Heart left ventricle (tissue), 16 donors: Measurements from ENCODE around the gene ADGRB3. TPM values are rescaled to one million over a fixed set of nuclear protein-coding genes. Genes with fewer than 3 reads are reported as not detected.

ENCODE experiments used
- ATAC-seq, 4 donors: fragments of 200-7000 bp; cut with Tn5 transposase; one replicate each; pipeline ENCODE4 v1.9.1; 2020 to 2022; ENCODE audit warnings: moderate library complexity in 4 of 4, mild to moderate bottlenecking in 3 of 4, moderate number of reproducible peaks in 1 of 4
- DNase-seq, 5 donors: peaks; one replicate each; pipeline ENCODE4 v3.0.0-alpha.2; 2020
- H3K27ac ChIP-seq, 12 donors: fragments of 200-600 bp; sonication (generic) in 4 of 12; one replicate each; pipeline versions ENCODE4 v1.5.0 to v1.8.0; 2016 to 2022; ENCODE audit warnings: mild to moderate bottlenecking in 2 of 12
- H3K27me3 ChIP-seq, 9 donors: fragments of 200-600 bp; sonication (generic) in 2 of 9; one replicate each; pipeline versions ENCODE4 v1.5.1 to v1.8.0; 2016 to 2022; ENCODE audit warnings: mild to moderate bottlenecking in 3 of 9
- H3K36me3 ChIP-seq, 9 donors: fragments of 200-600 bp; sonication (generic) in 2 of 9; one replicate each; pipeline versions ENCODE4 v1.5.0 to v1.8.0; 2018 to 2022; ENCODE audit warnings: mild to moderate bottlenecking in 2 of 9
- H3K4me1 ChIP-seq, 12 donors: fragments of 200-600 bp; sonication (generic) in 4 of 12; one replicate each; pipeline versions ENCODE4 v1.5.0 to v1.8.0; 2016 to 2022; ENCODE audit warnings: mild to moderate bottlenecking in 3 of 12
- H3K4me3 ChIP-seq, 12 donors: fragments of 200-600 bp; sonication (generic) in 4 of 12; one replicate each; pipeline versions ENCODE4 v1.5.0 to v1.8.0; 2017 to 2022; ENCODE audit warnings: mild to moderate bottlenecking in 9 of 12, moderate library complexity in 4 of 12
- H3K9me3 ChIP-seq, 12 donors: fragments of 200-600 bp; sonication (generic) in 4 of 12; one replicate each; pipeline versions ENCODE4 v1.5.0 to v1.8.0; 2016 to 2022; ENCODE audit warnings: mild to moderate bottlenecking in 1 of 12
- POLR2A ChIP-seq, 2 donors: fragments of 450-650 bp; IDR thresholded peaks; one replicate each; pipeline ENCODE4 v1.6.1; 2017; ENCODE audit warnings: antibody characterized with exemption in 2 of 2, mild to moderate bottlenecking in 2 of 2, moderate library complexity in 2 of 2
- WGBS, 4 donors: extraction: QIAGEN DNeasy Blood & Tissue Kit in 2 of 4; methylation state at CpG; one replicate each; pipeline versions ENCODE4 v1.1.5 to v1.1.7; 2013 to 2018; 5-methylcytosine and 5-hydroxymethylcytosine counted together
- intact Hi-C, 10 donors: fragments of 100-400 bp; cut with DNase I; formaldehyde crosslinking; loops; one replicate each; pipeline versions ENCODE4 v1.11.1 to v1.14.2; 2022
- polyA plus RNA-seq, 2 donors: library from polyadenylated mRNA; stranded (reverse); fragments of 200-250 nt; gene quantifications; one replicate each; pipeline ENCODE4 v1.2.3, GENCODE V29; 2013
- total RNA-seq, 9 donors: library from RNA; depleted of rRNA in 2 of 9; stranded (reverse); fragments of >200 nt in 2 of 9; fragmentation: NEBNext Ultra II Directional in 3 of 9; extraction: Animal tissue kit (Norgen Biotek cat#: 25700) in 3 of 9; gene quantifications; one replicate each; pipeline versions ENCODE4 v1.1.0 to v1.2.4, GENCODE V29; 2016 to 2023
- TF ChIP-seq, protein P1 (sequence below), 12 donors: fragments of 200-600 bp; sonication (generic) in 4 of 12; IDR thresholded peaks; one replicate each; pipeline versions ENCODE4 v1.5.0 to v1.8.0; 2018 to 2022; ENCODE audit warnings: antibody characterized with exemption in 12 of 12, mild to moderate bottlenecking in 5 of 12
- donor health status: ischemic (EF 13 %, LVEDD 7.1; RV severe dilation, severe dysfunction).
- donor health status: healthy with polysubstance abuse.
- donor health status: DM: no; HTN: yes; CAD: no.
- donor health status: DM: no; HTN: no; CAD: no.
- donor health status: ischemic (EF 25% LVEDD 6.9; RV normal size, moderate dysfunction).
- donor health status: ischemic (EF 25% LVEDD 5.7; RV mildly dilated, moderate dysfunction).
- donor health status: healthy.
- donor health status: DM: yes; HTN: yes; CAD: no.
- donor health status: ischemic (EF 35%, LVEDD 5.7; RV mildly dilated, moderate dysfunction).
- donor health status: nonischemic (EF 11% LVEDD 7.7; RV severe dilation, severe dysfunction).
- donor health status: DM: yes; HTN: yes; CAD: no.
- donor health status: PGD.
- donor health status: ischemic (EF 29% LVEDD 5.4; RV normal size, mild dysfunction).
- donor health status: nonischemic (EF 23%, LVEDD 6.1; RV moderate dilation, normal function).

Gene ADGRB3
- total and polyA plus RNA-seq, 11 donors = 0.51 to 2.5 (median 1.1) TPM

- H3K9me3 ChIP-seq = no peaks in the 10 kb centered on the region
- intact Hi-C loops = loop anchor here in 6 of 10 donors (5.0 to 10.0 kb wide), 4 partner anchors 90 to 333 kb away; partner anchors contain the start of gene ADGRB3 (in 5 of the 6)
- H3K4me1 ChIP-seq = peaks cover 0 to 5% (median 0%) of the 10 kb centered on the region in 12 donors
- no peaks in the 10 kb centered on the region for H3K27me3 ChIP-seq
- TF ChIP-seq, protein P1, sequence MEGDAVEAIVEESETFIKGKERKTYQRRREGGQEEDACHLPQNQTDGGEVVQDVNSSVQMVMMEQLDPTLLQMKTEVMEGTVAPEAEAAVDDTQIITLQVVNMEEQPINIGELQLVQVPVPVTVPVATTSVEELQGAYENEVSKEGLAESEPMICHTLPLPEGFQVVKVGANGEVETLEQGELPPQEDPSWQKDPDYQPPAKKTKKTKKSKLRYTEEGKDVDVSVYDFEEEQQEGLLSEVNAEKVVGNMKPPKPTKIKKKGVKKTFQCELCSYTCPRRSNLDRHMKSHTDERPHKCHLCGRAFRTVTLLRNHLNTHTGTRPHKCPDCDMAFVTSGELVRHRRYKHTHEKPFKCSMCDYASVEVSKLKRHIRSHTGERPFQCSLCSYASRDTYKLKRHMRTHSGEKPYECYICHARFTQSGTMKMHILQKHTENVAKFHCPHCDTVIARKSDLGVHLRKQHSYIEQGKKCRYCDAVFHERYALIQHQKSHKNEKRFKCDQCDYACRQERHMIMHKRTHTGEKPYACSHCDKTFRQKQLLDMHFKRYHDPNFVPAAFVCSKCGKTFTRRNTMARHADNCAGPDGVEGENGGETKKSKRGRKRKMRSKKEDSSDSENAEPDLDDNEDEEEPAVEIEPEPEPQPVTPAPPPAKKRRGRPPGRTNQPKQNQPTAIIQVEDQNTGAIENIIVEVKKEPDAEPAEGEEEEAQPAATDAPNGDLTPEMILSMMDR (IDR thresholded peaks at IDR 0.05) = peak; percentile 79 to 92 (median 88)
- TF ChIP-seq POLR2A (IDR thresholded peaks at IDR 0.05) = no peak
- no peak overlapping the region for H3K4me3 ChIP-seq
- no peak overlapping the region for H3K27ac ChIP-seq
- DNase-seq (peak in 4 of 5 donors; percentile 47 to 63 (median 51)), ATAC-seq (peak in 3 of 4 donors; percentile 57 to 74 (median 63))
- WGBS, 4 donors = 44 to 51% (median 48%) methylated on average over 11 of the region's 11 CpGs
- H3K36me3 ChIP-seq = no peaks in the 10 kb centered on the region
Observed at GRCh38 chr6:68967549-68968300, 332.6 kb downstream of the ADGRB3 start.

GRCh38 chr6:68968301-68968649, 333.2 kb downstream of the ADGRB3 start:
- ATAC-seq (no peak), DNase-seq (no peak)
- no peak overlapping the region for H3K4me3 ChIP-seq
- TF ChIP-seq POLR2A (IDR thresholded peaks at IDR 0.05) = no peak
- TF ChIP-seq, protein P1 (IDR thresholded peaks at IDR 0.05) = no peak
- no peaks in the 10 kb centered on the region for H3K9me3 ChIP-seq
- H3K27me3 ChIP-seq = no peaks in the 10 kb centered on the region
- no peaks in the 10 kb centered on the region for H3K36me3 ChIP-seq
- intact Hi-C loops = loop anchor here in 6 of 10 donors (5.0 to 10.0 kb wide), 4 partner anchors 91 to 333 kb away; partner anchors contain the start of gene ADGRB3 (in 5 of the 6)
- H3K27ac ChIP-seq = no peak overlapping the region
- WGBS, 4 donors = 6 to 9% (median 8%) methylated on average over 4 of the region's 4 CpGs
- H3K4me1 ChIP-seq = peaks cover 0 to 5% (median 0%) of the 10 kb centered on the region in 12 donors

GRCh38 chr6:68973066-68973465, 338.0 kb downstream of the ADGRB3 start:
- DNase-seq = no peak
- H3K9me3 ChIP-seq = no peaks in the 10 kb centered on the region
- H3K4me1 ChIP-seq = peaks cover 0 to 9% (median 0%) of the 10 kb centered on the region in 12 donors
- no peak overlapping the region for H3K27ac ChIP-seq
- H3K36me3 ChIP-seq = no peaks in the 10 kb centered on the region
- ATAC-seq = no peak
- TF ChIP-seq, protein P1 (IDR thresholded peaks at IDR 0.05) = no peak
- TF ChIP-seq POLR2A (IDR thresholded peaks at IDR 0.05) = no peak
- H3K27me3 ChIP-seq = no peaks in the 10 kb centered on the region
- intact Hi-C loops = loop anchor here in 4 of 10 donors (10.0 kb wide), 3 partner anchors 162 to 752 kb away; no protein-coding TSS in a partner anchor
- no peak overlapping the region for H3K4me3 ChIP-seq

DNA sequence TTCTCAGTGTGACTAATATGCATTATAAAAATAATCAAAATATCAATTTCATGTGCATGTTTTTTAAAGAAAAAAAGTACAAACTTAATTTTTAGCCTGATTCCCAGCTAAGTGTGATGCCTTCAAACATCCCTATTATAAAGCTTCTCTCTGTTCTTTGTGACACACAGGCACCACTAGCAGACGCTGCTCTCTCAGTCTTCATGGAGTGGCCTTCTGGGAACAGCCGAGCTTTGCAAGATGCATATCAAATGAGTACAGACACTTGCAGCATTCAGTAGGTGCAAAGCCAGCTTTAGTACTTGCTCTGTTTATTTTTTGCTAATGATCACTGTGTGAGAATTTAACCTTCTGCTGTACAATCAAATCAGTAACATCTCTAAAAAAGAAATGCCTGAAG, 340.0 kb downstream of the ADGRB3 start:
- no peak overlapping the region for H3K4me3 ChIP-seq
- DNase-seq (peak in 4 of 5 donors; percentile 25 to 54 (median 37)), ATAC-seq (peak; percentile 84 to 93 (median 88))
- no peaks in the 10 kb centered on the region for H3K9me3 ChIP-seq
- no peaks in the 10 kb centered on the region for H3K36me3 ChIP-seq
- TF ChIP-seq POLR2A (IDR thresholded peaks at IDR 0.05) = no peak
- TF ChIP-seq, protein P1 (IDR thresholded peaks at IDR 0.05) = peak; percentile 11 to 57 (median 44)
- intact Hi-C loops = loop anchor here in 5 of 10 donors (5.0 to 10.0 kb wide), 5 partner anchors 160 to 752 kb away; no protein-coding TSS in a partner anchor
- 5 to 22% (median 18%) methylated on average over 2 of the region's 2 CpGs for WGBS, 4 donors
- no peak overlapping the region for H3K27ac ChIP-seq
- no peaks in the 10 kb centered on the region for H3K27me3 ChIP-seq
- peaks cover 0 to 8% (median 0%) of the 10 kb centered on the region in 12 donors for H3K4me1 ChIP-seq
